ENCODE data around the gene TAF11L4. TPM values are rescaled to one million over a fixed set of nuclear protein-coding genes. Genes with fewer than 3 reads are reported as not detected.
"Not testable (repeated sequence)": the region's sequence is repeated elsewhere in the genome, so short reads cannot be mapped to it uniquely, and the experiment has no call there.

TAF11L4 gene
- total and polyA plus RNA-seq, 2 experiments from 2014 or later: not detected

GRCh38 chr5:17526504-17526903, 4.9 kb downstream of the TAF11L4 start:
- H3K27me3 ChIP-seq; H3K4me1 ChIP-seq (ENCODE audit: low read depth); H3K27ac ChIP-seq; H3K4me3 ChIP-seq; H3K36me3 ChIP-seq; H3K9me3 ChIP-seq (ENCODE audit: low read depth): not testable (repeated sequence)
- DNase-seq (ENCODE audit: low read depth in 1 of 2, low spot score in 1 of 2): peak in 1 of 2 donors; percentile 1

- H3K27me3 ChIP-seq; H3K27ac ChIP-seq; DNase-seq (ENCODE audit: low read depth in 1 of 2, low spot score in 1 of 2); H3K4me1 ChIP-seq (ENCODE audit: low read depth); H3K4me3 ChIP-seq; H3K36me3 ChIP-seq; H3K9me3 ChIP-seq (ENCODE audit: low read depth): not testable (repeated sequence)
These were observed 6.8 kb downstream of the TAF11L4 start, which contains the start of gene TAF11L6 for GRCh38 chr5:17528369-17528768. TAF11L6 (plus strand) TSS chr5:17528669.

Other genes with a start within 250 kb of the TAF11L4 start
- gene TAF11L2, start 23.6 kb upstream of the TAF11L4 start, total RNA-seq: not detected in 2 replicates
- gene TAF11L2, start 23.6 kb upstream of the TAF11L4 start, polyA plus RNA-seq: not detected in 2 replicates
- not detected in 2 replicates for gene TAF11L3, start 3.4 kb upstream of the TAF11L4 start, total RNA-seq
- gene TAF11L3, start 3.4 kb upstream of the TAF11L4 start, polyA plus RNA-seq: not detected in 2 replicates
- not detected in 2 replicates for gene TAF11L5, start 3.4 kb downstream of the TAF11L4 start, total RNA-seq
- not detected in 2 replicates for gene TAF11L5, start 3.4 kb downstream of the TAF11L4 start, polyA plus RNA-seq
- gene TAF11L6, start 6.9 kb downstream of the TAF11L4 start, total RNA-seq: not detected in 2 replicates
- not detected in 2 replicates for gene TAF11L6, start 6.9 kb downstream of the TAF11L4 start, polyA plus RNA-seq
- gene TAF11L7, start 64.0 kb downstream of the TAF11L4 start, total RNA-seq: not detected in 2 replicates
- gene TAF11L7, start 64.0 kb downstream of the TAF11L4 start, polyA plus RNA-seq: not detected in 2 replicates
- not detected in 2 replicates for gene TAF11L8, start 69.2 kb downstream of the TAF11L4 start, total RNA-seq
- gene TAF11L8, start 69.2 kb downstream of the TAF11L4 start, polyA plus RNA-seq: not detected in 2 replicates
- gene TAF11L9, start 72.6 kb downstream of the TAF11L4 start, total RNA-seq: not detected in 2 replicates
- gene TAF11L9, start 72.6 kb downstream of the TAF11L4 start, polyA plus RNA-seq: not detected in 2 replicates
- gene TAF11L10, start 76.0 kb downstream of the TAF11L4 start, total RNA-seq: not detected in 2 replicates
- gene TAF11L10, start 76.0 kb downstream of the TAF11L4 start, polyA plus RNA-seq: not detected in 2 replicates
- not detected in 2 replicates for gene TAF11L11, start 82.4 kb downstream of the TAF11L4 start, total RNA-seq
- gene TAF11L11, start 82.4 kb downstream of the TAF11L4 start, polyA plus RNA-seq: not detected in 2 replicates
- not detected in 2 replicates for gene TAF11L12, start 88.6 kb downstream of the TAF11L4 start, total RNA-seq
- not detected in 2 replicates for gene TAF11L12, start 88.6 kb downstream of the TAF11L4 start, polyA plus RNA-seq
- gene TAF11L13, start 110.3 kb downstream of the TAF11L4 start, total RNA-seq: not detected in 2 replicates
- gene TAF11L13, start 110.3 kb downstream of the TAF11L4 start, polyA plus RNA-seq: not detected in 2 replicates
- not detected in 2 replicates for gene TAF11L14, start 112.7 kb downstream of the TAF11L4 start, total RNA-seq
- gene TAF11L14, start 112.7 kb downstream of the TAF11L4 start, polyA plus RNA-seq: not detected in 2 replicates

Measured in cardiac muscle cell (in vitro differentiated cells and primary cell).